Stimulated activated effector memory CD8-positive, alpha-beta T cell treated with anti-CD3 and anti-CD28 coated beads, Interleukin-12 subunit alpha, Interleukin-12 subunit beta, amount 100 ng/mL, for 72 hours (primary cell): ENCODE results near the gene TRAPPC5.

Experiments
- ATAC-seq: fragments of 150-1000 bp; cut with Tn5 transposase; 2 replicates; pipeline ENCODE4 v1.10.0; 2021
- DNase-seq, 2 donors: peaks; one replicate each; pipeline ENCODE4 v3.0.0; 2021 to 2022; ENCODE audit warnings: low spot score in 2 of 2
- H3K27ac Mint-ChIP-seq: one replicate; pipeline ENCODE4 v1.8.0; 2022; ENCODE audit warnings: mild to moderate bottlenecking, mixed read lengths
- H3K36me3 Mint-ChIP-seq: one replicate; pipeline ENCODE4 v1.8.0; 2022; ENCODE audit warnings: mild to moderate bottlenecking, mixed read lengths
- H3K4me1 Mint-ChIP-seq: one replicate; pipeline ENCODE4 v1.8.0; 2022; ENCODE audit warnings: mixed read lengths
- H3K4me3 Mint-ChIP-seq: one replicate; pipeline ENCODE4 v1.8.0; 2022; ENCODE audit warnings: mild to moderate bottlenecking, mixed read lengths
- H3K9me3 Mint-ChIP-seq: one replicate; pipeline ENCODE4 v1.8.0; 2022; ENCODE audit warnings: mixed read lengths

The TRAPPC5 gene

GRCh38 chr19:7699003-7699402, 18.4 kb downstream of the TRAPPC5 start:
- DNase-seq = no peak
- ATAC-seq = no peak
- Mint-ChIP-seq H3K4me1 (peaks cover 34% of the 10 kb centered on the region), H3K27ac (peak overlapping the region; percentile 91), H3K9me3 (no peaks in the 10 kb centered on the region), H3K4me3 (peak overlapping the region; percentile 67), H3K36me3 (peaks cover 26% of the 10 kb centered on the region)

- Mint-ChIP-seq H3K9me3 (no peaks in the 10 kb centered on the region), H3K4me3 (peak overlapping the region; percentile 67), H3K27ac (peak overlapping the region; percentile 91), H3K36me3 (peaks cover 26% of the 10 kb centered on the region), H3K4me1 (peaks cover 34% of the 10 kb centered on the region)
- ATAC-seq (peak; percentile 87), DNase-seq (peak; percentile 54 to 70)
Measured at GRCh38 chr19:7699417-7700401, 19.1 kb downstream of the TRAPPC5 start.

GRCh38 chr19:7701049-7701653, 20.5 kb downstream of the TRAPPC5 start:
- DNase-seq (no peak), ATAC-seq (no peak)
- Mint-ChIP-seq H3K9me3 (no peaks in the 10 kb centered on the region), H3K27ac (no peak overlapping the region), H3K4me3 (no peak overlapping the region), H3K4me1 (peaks cover 43% of the 10 kb centered on the region), H3K36me3 (peaks cover 26% of the 10 kb centered on the region)

- DNase-seq (no peak), ATAC-seq (no peak)
- Mint-ChIP-seq H3K9me3 (no peaks in the 10 kb centered on the region), H3K4me3 (no peak within 1 kb of the TSS), H3K27ac (peak within 1 kb of the TSS; percentile 65), H3K4me1 (peaks cover 50% of the 10 kb centered on the region), H3K36me3 (peaks cover 20% of the 10 kb centered on the region)
Measured at GRCh38 chr19:7701654-7702457, 21.2 kb downstream of the TRAPPC5 start, which contains the start of gene FCER2. Gene FCER2, minus strand, starts transcription at chr19:7702131. Its CDS starts 2,371 bp downstream, at chr19:7699760.

GRCh38 chr19:7703332-7703731, 22.7 kb downstream of the TRAPPC5 start:
- Mint-ChIP-seq H3K27ac (peak overlapping the region; percentile 43), H3K36me3 (peaks cover 16% of the 10 kb centered on the region), H3K9me3 (no peaks in the 10 kb centered on the region), H3K4me3 (no peak overlapping the region), H3K4me1 (peaks cover 53% of the 10 kb centered on the region)
- DNase-seq = no peak
- ATAC-seq = no peak

- H3K9me3 Mint-ChIP-seq = no peaks in the 10 kb centered on the region
- peaks cover 10% of the 10 kb centered on the region for H3K36me3 Mint-ChIP-seq
- no peak overlapping the region for H3K4me3 Mint-ChIP-seq
- ATAC-seq (no peak), DNase-seq (no peak)
- peaks cover 45% of the 10 kb centered on the region for H3K4me1 Mint-ChIP-seq
- H3K27ac Mint-ChIP-seq = no peak overlapping the region
Measured at GRCh38 chr19:7704280-7705060, 23.8 kb downstream of the TRAPPC5 start.

- Mint-ChIP-seq H3K27ac (no peak overlapping the region), H3K4me3 (peak overlapping the region; percentile 56), H3K4me1 (peaks cover 37% of the 10 kb centered on the region), H3K36me3 (peaks cover 8% of the 10 kb centered on the region), H3K9me3 (no peaks in the 10 kb centered on the region)
- peak; percentile 47 to 75 for DNase-seq
- peak; percentile 91 for ATAC-seq
Measured at GRCh38 chr19:7705387-7706187, 25.0 kb downstream of the TRAPPC5 start.

GRCh38 chr19:7706188-7706954, 25.7 kb downstream of the TRAPPC5 start:
- H3K27ac Mint-ChIP-seq = no peak overlapping the region

GRCh38 chr19:7706955-7707456, 26.4 kb downstream of the TRAPPC5 start:
- peak overlapping the region; percentile 39 for H3K27ac Mint-ChIP-seq

More at GRCh38 chr19:7706188-7706954, 25.7 kb downstream of the TRAPPC5 start:
- peaks cover 37% of the 10 kb centered on the region for H3K4me1 Mint-ChIP-seq
- no peaks in the 10 kb centered on the region for H3K9me3 Mint-ChIP-seq
- DNase-seq (peak in 1 of 2 donors; percentile 53), ATAC-seq (no peak)
- H3K36me3 Mint-ChIP-seq = peaks cover 8% of the 10 kb centered on the region
- peak overlapping the region; percentile 56 for H3K4me3 Mint-ChIP-seq

GRCh38 chr19:7709932-7710460, 29.4 kb downstream of the TRAPPC5 start:
- H3K4me3 Mint-ChIP-seq = no peak overlapping the region
- no peak overlapping the region for H3K27ac Mint-ChIP-seq
- DNase-seq (no peak), ATAC-seq (no peak)
- peaks cover 26% of the 10 kb centered on the region for H3K4me1 Mint-ChIP-seq
- H3K9me3 Mint-ChIP-seq = no peaks in the 10 kb centered on the region
- H3K36me3 Mint-ChIP-seq = no peaks in the 10 kb centered on the region

More at GRCh38 chr19:7706955-7707456, 26.4 kb downstream of the TRAPPC5 start:
- H3K4me3 Mint-ChIP-seq = peak overlapping the region; percentile 56
- H3K36me3 Mint-ChIP-seq = peaks cover 8% of the 10 kb centered on the region
- no peak for DNase-seq
- ATAC-seq = no peak
- peaks cover 34% of the 10 kb centered on the region for H3K4me1 Mint-ChIP-seq
- H3K9me3 Mint-ChIP-seq = no peaks in the 10 kb centered on the region

GRCh38 chr19:7710616-7711015, 30.0 kb downstream of the TRAPPC5 start:
- H3K36me3 Mint-ChIP-seq = no peaks in the 10 kb centered on the region
- H3K27ac Mint-ChIP-seq = no peak overlapping the region
- DNase-seq = no peak
- H3K4me1 Mint-ChIP-seq = peaks cover 22% of the 10 kb centered on the region
- ATAC-seq = no peak
- no peak overlapping the region for H3K4me3 Mint-ChIP-seq
- no peaks in the 10 kb centered on the region for H3K9me3 Mint-ChIP-seq

GRCh38 chr19:7715671-7716070, 35.0 kb downstream of the TRAPPC5 start:
- Mint-ChIP-seq H3K27ac (no peak overlapping the region), H3K9me3 (no peaks in the 10 kb centered on the region), H3K4me3 (no peak overlapping the region), H3K4me1 (no peaks in the 10 kb centered on the region), H3K36me3 (no peaks in the 10 kb centered on the region)
- DNase-seq = no peak
- no peak for ATAC-seq

- Mint-ChIP-seq H3K9me3 (no peaks in the 10 kb centered on the region), H3K27ac (no peak overlapping the region), H3K4me1 (no peaks in the 10 kb centered on the region), H3K36me3 (no peaks in the 10 kb centered on the region), H3K4me3 (no peak overlapping the region)
- ATAC-seq = no peak
- DNase-seq = no peak
Measured at GRCh38 chr19:7716762-7717161, 36.1 kb downstream of the TRAPPC5 start.
